OCI-LY3 (cell line): Measurements from ENCODE around the gene SNRPB.

Experiments
- H2AFZ ChIP-seq: fragments of 200-600, 300-600 bp; shearing (Covaris generic); 2 replicates; pipeline ENCODE4 v1.6.0; 2014; ENCODE audit warnings: antibody characterized with exemption, low read depth, low read length
- H3K27ac ChIP-seq: fragments of 200-600, 300-600 bp; sonication (generic); 2 replicates; pipeline ENCODE4 v1.5.1; 2014; ENCODE audit warnings: mild to moderate bottlenecking, low read length, moderate library complexity, mixed read lengths
- H3K27me3 ChIP-seq: fragments of 200-600, 300-600 bp; sonication (generic); 2 replicates; pipeline ENCODE4 v1.6.1; 2014; ENCODE audit warnings: low read depth, low read length, mixed read lengths
- H3K36me3 ChIP-seq: fragments of 200-600, 300-600 bp; sonication (generic); replicated peaks from 2 replicates; pipeline ENCODE3; 2014; ENCODE audit warnings: low read depth, low read length, mixed read lengths
- H3K4me1 ChIP-seq: fragments of 300-600, 200-600 bp; sonication (generic); 2 replicates; pipeline ENCODE4 v1.6.1; 2014; ENCODE audit warnings: low read length, mixed read lengths
- H3K4me2 ChIP-seq: fragments of 200-600, 300-600 bp; sonication (generic); 2 replicates; pipeline ENCODE4 v1.6.1; 2014; ENCODE audit warnings: low read length, mixed read lengths
- H3K4me3 ChIP-seq: fragments of 300-600, 200-600 bp; sonication (generic); 2 replicates; pipeline ENCODE4 v1.5.1; 2014; ENCODE audit warnings: antibody characterized with exemption, mild to moderate bottlenecking, low read length, moderate library complexity
- H3K79me2 ChIP-seq: fragments of 300-600, 200-600 bp; shearing (Covaris generic); 2 replicates; pipeline ENCODE4 v1.6.1; 2014; ENCODE audit warnings: mild to moderate bottlenecking, low read length, mixed read lengths
- H3K9ac ChIP-seq: fragments of 300-600, 200-600 bp; shearing (Covaris generic); 2 replicates; pipeline ENCODE4 v1.6.0; 2014; ENCODE audit warnings: mild to moderate bottlenecking, low read length, moderate library complexity
- H3K9me3 ChIP-seq: fragments of 200-600, 300-600 bp; shearing (Covaris generic); 2 replicates; pipeline ENCODE4 v1.6.1; 2014; ENCODE audit warnings: low read length, mixed read lengths; ENCODE audit not compliant: insufficient read depth
- H4K20me1 ChIP-seq: fragments of 200-600, 300-600 bp; sonication (generic); 2 replicates; pipeline ENCODE4 v1.6.1; 2016; ENCODE audit warnings: low read length, mixed read lengths; ENCODE audit not compliant: insufficient read depth
- EZH2phosphoT487 ChIP-seq: fragments of 200-600 bp; shearing (Covaris generic); IDR thresholded peaks from 2 replicates; pipeline ENCODE4 v1.6.1; 2018; ENCODE audit warnings: antibody characterized with exemption, mixed run types, low read depth
- TF ChIP-seq, protein P1 (sequence below): fragments of 200-600, 300-600 bp; sonication (generic); IDR thresholded peaks from 2 replicates; pipeline ENCODE4 v1.5.1; 2014; ENCODE audit warnings: antibody characterized with exemption, low read length, low read depth

SNRPB gene

DNA sequence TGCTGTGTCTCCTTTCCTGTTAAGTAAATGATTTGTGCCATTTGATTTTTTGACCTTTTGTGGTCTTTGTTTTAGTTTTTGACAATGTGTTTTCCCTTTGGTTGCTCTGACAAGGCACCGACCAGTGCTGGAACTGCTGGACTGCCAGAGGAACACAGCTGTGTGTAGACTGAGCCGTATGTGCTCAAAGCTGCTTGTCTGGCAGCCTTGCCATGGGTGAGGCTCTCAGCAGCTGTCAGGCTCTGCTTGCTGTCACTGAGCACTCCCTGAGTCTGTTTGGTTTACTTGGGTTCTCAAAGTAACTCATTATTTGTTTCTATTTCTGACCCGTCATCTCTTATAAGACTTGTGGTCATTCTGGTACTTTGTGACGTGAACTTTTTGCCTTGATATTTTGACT, 15.1 kb upstream of the SNRPB start:
- no peak overlapping the region for H3K27ac ChIP-seq
- no peak overlapping the region for H3K9ac ChIP-seq
- H3K79me2 ChIP-seq, result no peaks in the 10 kb centered on the region
- TF ChIP-seq EZH2phosphoT487, result no peak
- TF ChIP-seq, protein P1, sequence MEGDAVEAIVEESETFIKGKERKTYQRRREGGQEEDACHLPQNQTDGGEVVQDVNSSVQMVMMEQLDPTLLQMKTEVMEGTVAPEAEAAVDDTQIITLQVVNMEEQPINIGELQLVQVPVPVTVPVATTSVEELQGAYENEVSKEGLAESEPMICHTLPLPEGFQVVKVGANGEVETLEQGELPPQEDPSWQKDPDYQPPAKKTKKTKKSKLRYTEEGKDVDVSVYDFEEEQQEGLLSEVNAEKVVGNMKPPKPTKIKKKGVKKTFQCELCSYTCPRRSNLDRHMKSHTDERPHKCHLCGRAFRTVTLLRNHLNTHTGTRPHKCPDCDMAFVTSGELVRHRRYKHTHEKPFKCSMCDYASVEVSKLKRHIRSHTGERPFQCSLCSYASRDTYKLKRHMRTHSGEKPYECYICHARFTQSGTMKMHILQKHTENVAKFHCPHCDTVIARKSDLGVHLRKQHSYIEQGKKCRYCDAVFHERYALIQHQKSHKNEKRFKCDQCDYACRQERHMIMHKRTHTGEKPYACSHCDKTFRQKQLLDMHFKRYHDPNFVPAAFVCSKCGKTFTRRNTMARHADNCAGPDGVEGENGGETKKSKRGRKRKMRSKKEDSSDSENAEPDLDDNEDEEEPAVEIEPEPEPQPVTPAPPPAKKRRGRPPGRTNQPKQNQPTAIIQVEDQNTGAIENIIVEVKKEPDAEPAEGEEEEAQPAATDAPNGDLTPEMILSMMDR, result no peak
- no peaks in the 10 kb centered on the region for H3K4me1 ChIP-seq
- no peaks in the 10 kb centered on the region for H3K9me3 ChIP-seq
- H3K36me3 ChIP-seq, result peaks cover 63% of the 10 kb centered on the region
- H3K27me3 ChIP-seq, result no peaks in the 10 kb centered on the region
- H3K4me3 ChIP-seq, result no peak overlapping the region
- H4K20me1 ChIP-seq, result no peaks in the 10 kb centered on the region
- H3K4me2 ChIP-seq, result no peak overlapping the region
- H2AFZ ChIP-seq, result no peak overlapping the region

DNA sequence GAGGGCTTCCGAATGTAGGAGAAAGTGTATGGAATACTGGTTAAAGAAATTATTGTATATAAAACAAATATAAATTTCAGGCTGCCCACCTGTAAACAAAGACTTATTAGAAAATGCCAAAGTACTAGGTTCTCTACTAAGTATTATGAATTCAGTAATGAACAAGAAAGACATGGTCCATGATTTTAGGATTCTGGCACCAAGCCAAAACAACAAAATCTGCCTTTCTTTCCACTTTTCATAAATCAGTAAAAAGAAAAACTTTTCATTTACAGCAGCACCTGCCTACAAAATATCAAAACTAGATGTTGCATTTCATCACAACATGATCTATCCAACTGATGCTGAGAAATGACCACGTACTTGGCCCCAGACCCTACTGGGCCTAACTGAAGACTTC, 14.5 kb upstream of the SNRPB start:
- H3K9ac ChIP-seq, result no peak overlapping the region
- no peaks in the 10 kb centered on the region for H3K27me3 ChIP-seq
- H3K9me3 ChIP-seq, result no peaks in the 10 kb centered on the region
- no peaks in the 10 kb centered on the region for H4K20me1 ChIP-seq
- H3K4me1 ChIP-seq, result no peaks in the 10 kb centered on the region
- peaks cover 64% of the 10 kb centered on the region for H3K36me3 ChIP-seq
- H3K79me2 ChIP-seq, result no peaks in the 10 kb centered on the region
- H3K4me3 ChIP-seq, result no peak overlapping the region
- H3K4me2 ChIP-seq, result no peak overlapping the region
- no peak overlapping the region for H2AFZ ChIP-seq
- TF ChIP-seq, protein P1, result no peak
- TF ChIP-seq EZH2phosphoT487, result no peak
- H3K27ac ChIP-seq, result no peak overlapping the region

DNA sequence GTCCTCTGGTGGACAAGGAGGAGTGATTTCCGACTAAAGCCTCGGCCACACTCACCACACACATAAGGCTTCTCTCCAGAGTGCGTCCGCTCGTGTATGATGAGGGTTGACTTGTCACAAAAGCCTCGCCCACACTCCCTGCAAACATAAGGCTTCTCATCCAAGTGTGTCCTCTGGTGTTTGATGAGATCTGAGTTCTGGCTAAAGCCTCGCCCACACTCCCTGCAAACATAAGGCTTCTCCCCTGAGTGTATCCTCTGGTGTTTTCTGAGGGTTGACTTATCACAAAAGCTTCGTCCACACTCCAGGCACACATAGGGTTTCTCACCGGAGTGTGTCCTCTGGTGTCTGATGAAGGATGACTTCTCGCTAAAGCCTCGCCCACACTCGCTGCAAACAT, 12.9 kb upstream of the SNRPB start:
- peaks cover 59% of the 10 kb centered on the region for H3K36me3 ChIP-seq
- no peak overlapping the region for H3K4me3 ChIP-seq
- no peaks in the 10 kb centered on the region for H3K9me3 ChIP-seq
- TF ChIP-seq EZH2phosphoT487, result no peak
- TF ChIP-seq, protein P1, result no peak
- H3K27ac ChIP-seq, result no peak overlapping the region
- no peak overlapping the region for H2AFZ ChIP-seq
- H3K4me1 ChIP-seq, result no peaks in the 10 kb centered on the region
- no peaks in the 10 kb centered on the region for H4K20me1 ChIP-seq
- H3K27me3 ChIP-seq, result no peaks in the 10 kb centered on the region
- H3K79me2 ChIP-seq, result no peaks in the 10 kb centered on the region
- H3K4me2 ChIP-seq, result no peak overlapping the region
- H3K9ac ChIP-seq, result no peak overlapping the region

DNA sequence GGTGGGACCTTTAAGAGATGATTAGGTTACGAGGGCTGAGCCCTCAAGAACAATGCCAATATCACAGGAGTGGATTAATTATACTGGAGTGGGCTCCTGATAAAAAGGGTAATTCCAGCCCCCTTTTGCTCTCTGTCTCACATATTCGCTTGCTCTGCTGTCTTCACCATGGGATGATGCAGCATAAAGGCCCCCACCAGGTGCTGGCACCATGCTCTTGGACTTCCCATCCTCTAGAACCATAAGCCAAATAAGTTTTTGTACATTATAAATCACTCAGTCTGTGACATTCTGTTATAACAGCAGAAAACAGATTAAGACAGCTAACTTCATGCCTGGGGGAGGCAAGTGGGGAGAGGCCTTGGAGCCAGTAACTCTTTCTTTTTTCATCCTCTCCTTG, 9.8 kb upstream of the SNRPB start:
- Histone ChIP-seq H3K4me2 (no peak overlapping the region), H3K79me2 (no peaks in the 10 kb centered on the region), H2AFZ (no peak overlapping the region), H3K9ac (no peak overlapping the region), H3K36me3 (peaks cover 47% of the 10 kb centered on the region), H3K9me3 (no peaks in the 10 kb centered on the region), H3K4me1 (no peaks in the 10 kb centered on the region), H3K27me3 (no peaks in the 10 kb centered on the region), H3K4me3 (no peak overlapping the region), H4K20me1 (no peaks in the 10 kb centered on the region), H3K27ac (no peak overlapping the region)
- no peak for TF ChIP-seq EZH2phosphoT487
- TF ChIP-seq, protein P1, result no peak
